IPS DF 6.9 (cell line): Measurements from ENCODE around the gene PREB.
A peak's percentile ranks its signal among the peaks of the same experiment; 100 is the strongest.

Experiments
- DNase-seq: peaks from one replicate; pipeline ENCODE4 v3.0.0-alpha.2; 2013; ENCODE audit warnings: low read depth, low spot score
- H3K27ac ChIP-seq: one replicate; pipeline ENCODE4 v1.5.1; 2013; ENCODE audit warnings: low read length, control low read depth
- H3K27me3 ChIP-seq: 2 replicates; pipeline ENCODE4 v1.6.1; 2013; ENCODE audit warnings: mild to moderate bottlenecking, low read length; ENCODE audit not compliant: control insufficient read depth, insufficient read depth
- H3K36me3 ChIP-seq: 2 replicates; pipeline ENCODE4 v1.6.1; 2013; ENCODE audit warnings: low read length; ENCODE audit not compliant: control insufficient read depth, insufficient read depth
- H3K4me1 ChIP-seq: 2 replicates; pipeline ENCODE4 v1.6.1; 2013; ENCODE audit warnings: low read length; ENCODE audit not compliant: control insufficient read depth, insufficient read depth
- H3K4me3 ChIP-seq: 2 replicates; pipeline ENCODE4 v1.5.1; 2013; ENCODE audit warnings: mild to moderate bottlenecking, low read length
- H3K9me3 ChIP-seq: 2 replicates; pipeline ENCODE4 v1.6.1; 2013; ENCODE audit warnings: low read length, inconsistent platforms; ENCODE audit not compliant: control insufficient read depth, insufficient read depth
- WGBS: extraction: QIAGEN DNeasy Blood & Tissue Kit; methylation state at CpG from one replicate; pipeline ENCODE4 v1.1.7; 2013; ENCODE audit warnings: mixed read lengths, missing lambda C conversion rate; ENCODE audit not compliant: insufficient read length, insufficient coverage; 5-methylcytosine and 5-hydroxymethylcytosine counted together

The PREB gene

GRCh38 chr2:27087823-27088410, 46.5 kb downstream of the PREB start:
- no peaks in the 10 kb centered on the region for H3K36me3 ChIP-seq
- no CpG with 5 or more reads among the region's 5 CpGs for WGBS
- H3K27ac ChIP-seq = no peak overlapping the region

GRCh38 chr2:27086724-27087593, 47.5 kb downstream of the PREB start, which contains the start of gene KHK:
KHK (plus strand) TSS chr2:27086772; CDS start chr2:27087260, 488 bp downstream.
- H3K27me3 ChIP-seq = no peaks in the 10 kb centered on the region
- H3K9me3 ChIP-seq = no peaks in the 10 kb centered on the region
- H3K27ac ChIP-seq = no peak within 1 kb of the TSS
- no CpG with 5 or more reads among the region's 54 CpGs for WGBS
- H3K36me3 ChIP-seq = no peaks in the 10 kb centered on the region; the same call in 1 of the 2 replicates
- no peak for DNase-seq
- H3K4me3 ChIP-seq = peak within 1 kb of the TSS; percentile 53; the same call in 1 of the 2 replicates
- no peaks in the 10 kb centered on the region for H3K4me1 ChIP-seq

More at GRCh38 chr2:27087823-27088410, 46.5 kb downstream of the PREB start:
- Histone ChIP-seq H3K9me3 (no peaks in the 10 kb centered on the region), H3K4me1 (no peaks in the 10 kb centered on the region), H3K27me3 (no peaks in the 10 kb centered on the region), H3K4me3 (no peak overlapping the region)
- DNase-seq = no peak

GRCh38 chr2:27086090-27086723, 48.2 kb downstream of the PREB start:
- Histone ChIP-seq H3K27ac (no peak overlapping the region), H3K4me1 (no peaks in the 10 kb centered on the region; the same call in 1 of the 2 replicates), H3K27me3 (no peaks in the 10 kb centered on the region), H3K4me3 (peak overlapping the region; percentile 49; the same call in 1 of the 2 replicates), H3K9me3 (no peaks in the 10 kb centered on the region), H3K36me3 (no peaks in the 10 kb centered on the region; the same call in 1 of the 2 replicates)
- no CpG with 5 or more reads among the region's 81 CpGs for WGBS
- DNase-seq = no peak

GRCh38 chr2:27085673-27086089, 48.8 kb downstream of the PREB start:
- WGBS = no CpG with 5 or more reads among the region's 38 CpGs
- Histone ChIP-seq H3K4me3 (peak overlapping the region; percentile 49; the same call in 1 of the 2 replicates), H3K4me1 (no peaks in the 10 kb centered on the region; the same call in 1 of the 2 replicates), H3K27me3 (no peaks in the 10 kb centered on the region), H3K27ac (no peak overlapping the region), H3K36me3 (no peaks in the 10 kb centered on the region; the same call in 1 of the 2 replicates), H3K9me3 (no peaks in the 10 kb centered on the region)
- no peak for DNase-seq

- Histone ChIP-seq H3K4me3 (peak overlapping the region; percentile 49; the same call in 1 of the 2 replicates), H3K9me3 (no peaks in the 10 kb centered on the region), H3K27ac (no peak overlapping the region), H3K4me1 (no peaks in the 10 kb centered on the region; the same call in 1 of the 2 replicates), H3K27me3 (no peaks in the 10 kb centered on the region), H3K36me3 (no peaks in the 10 kb centered on the region; the same call in 1 of the 2 replicates)
- no CpG with 5 or more reads among the region's 10 CpGs for WGBS
- no peak for DNase-seq
Observed at GRCh38 chr2:27085062-27085672, 49.3 kb downstream of the PREB start.

- Histone ChIP-seq H3K4me3 (no peak overlapping the region), H3K9me3 (no peaks in the 10 kb centered on the region), H3K27me3 (no peaks in the 10 kb centered on the region), H3K4me1 (no peaks in the 10 kb centered on the region; the same call in 1 of the 2 replicates), H3K36me3 (no peaks in the 10 kb centered on the region; the same call in 1 of the 2 replicates), H3K27ac (no peak overlapping the region)
- WGBS = no CpG with 5 or more reads among the region's 6 CpGs
- no peak for DNase-seq
Observed at GRCh38 chr2:27084297-27085061, 50.0 kb downstream of the PREB start.

- no peak for DNase-seq
- no peaks in the 10 kb centered on the region for H3K9me3 ChIP-seq
- no peak overlapping the region for H3K27ac ChIP-seq
- no peaks in the 10 kb centered on the region for H3K27me3 ChIP-seq
- WGBS = no CpG with 5 or more reads among the region's 20 CpGs
- H3K4me1 ChIP-seq = no peaks in the 10 kb centered on the region; the same call in 1 of the 2 replicates
- H3K4me3 ChIP-seq = no peak overlapping the region
- no peaks in the 10 kb centered on the region; the same call in 1 of the 2 replicates for H3K36me3 ChIP-seq
Observed at GRCh38 chr2:27083410-27084296, 50.8 kb downstream of the PREB start.

- H3K9me3 ChIP-seq = no peaks in the 10 kb centered on the region
- WGBS = no CpG with 5 or more reads among the region's 27 CpGs
- peaks cover 6% of the 10 kb centered on the region for H3K4me1 ChIP-seq
- no peak for DNase-seq
- no peak overlapping the region for H3K27ac ChIP-seq
- no peak overlapping the region for H3K4me3 ChIP-seq
- H3K36me3 ChIP-seq = no peaks in the 10 kb centered on the region; the same call in 1 of the 2 replicates
- no peaks in the 10 kb centered on the region for H3K27me3 ChIP-seq
Observed at GRCh38 chr2:27082773-27083409, 51.5 kb downstream of the PREB start.
